ENCODE measurements around the gene PLPP4.

DNA sequence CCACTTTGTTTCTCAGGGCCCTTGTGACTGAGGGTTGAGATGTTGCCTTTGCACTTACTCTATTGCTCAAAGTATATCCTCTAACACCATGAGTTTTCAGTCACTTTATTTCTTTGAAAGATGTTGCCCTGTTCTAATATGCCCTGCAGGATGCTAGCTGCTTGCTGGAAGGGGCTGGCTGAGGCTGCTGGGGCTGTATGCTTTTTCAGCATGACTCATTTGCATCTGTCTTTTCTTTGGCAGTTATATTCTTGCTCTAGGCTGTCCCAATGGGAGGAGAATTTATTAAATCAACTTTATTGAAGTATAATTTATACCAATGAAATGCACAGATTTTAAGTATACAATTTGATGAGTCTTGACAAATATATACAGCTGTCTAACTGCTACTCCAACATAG lies 157.7 kb downstream of the PLPP4 start:
- TF ChIP-seq POLR2A (IDR thresholded peaks at IDR 0.05) (no peak), CTCF (IDR thresholded peaks at IDR 0.05) (no peak)
